Activated gamma-delta T cell treated with Interleukin-2 at 50 U/mL for 16 hours (primary cell): ENCODE measurements around the gene ADRB1.

ENCODE experiments used
- DNase-seq: peaks from one replicate; pipeline ENCODE4 v3.0.0-alpha.2; 2020

Gene ADRB1

GRCh38 chr10:114058297-114058696 is 14.6 kb downstream of the ADRB1 start:
- DNase-seq = no peak

- DNase-seq = no peak
Observed at GRCh38 chr10:114059561-114059960, 15.9 kb downstream of the ADRB1 start.

DNA sequence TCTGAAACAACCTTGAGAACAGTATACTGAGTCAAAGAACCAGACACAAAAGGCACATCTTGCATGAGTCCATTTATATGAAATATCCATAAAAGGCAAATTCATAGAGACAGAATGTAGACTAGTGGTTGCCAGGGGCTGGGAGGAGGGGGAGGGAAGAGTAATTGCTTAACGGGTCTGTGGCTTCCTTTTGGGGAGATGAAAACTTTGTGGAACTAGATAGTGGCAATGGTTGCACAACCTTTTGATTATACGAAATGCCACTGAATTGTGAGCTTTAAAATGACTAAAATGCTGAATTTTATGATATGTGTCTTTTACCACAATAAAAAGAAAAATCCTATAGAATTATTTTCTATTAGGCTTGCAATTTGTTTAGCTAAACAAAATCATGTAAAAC is 16.8 kb downstream of the ADRB1 start:
- DNase-seq = no peak

DNA sequence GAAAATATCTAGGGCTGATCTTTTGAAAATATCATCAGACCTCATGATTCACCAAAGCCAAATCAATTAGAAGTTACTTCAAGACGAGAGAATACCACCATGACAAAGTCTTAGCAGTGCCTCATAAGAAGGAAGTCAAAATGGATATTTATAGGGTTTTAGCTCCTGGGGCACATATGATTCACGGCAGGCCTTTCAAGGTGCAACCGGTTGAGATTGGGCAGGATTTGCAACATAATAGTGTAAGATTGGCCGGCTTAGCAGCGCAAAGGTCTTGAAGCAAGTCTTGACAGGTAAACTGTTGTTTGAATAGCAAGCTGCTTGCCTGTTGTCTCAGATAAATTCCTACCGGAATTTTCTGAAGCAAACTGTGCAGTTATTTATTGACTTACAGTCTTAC is 17.5 kb downstream of the ADRB1 start:
- no peak for DNase-seq

- no peak for DNase-seq
Observed at GRCh38 chr10:114061789-114062188, 18.1 kb downstream of the ADRB1 start.

DNA sequence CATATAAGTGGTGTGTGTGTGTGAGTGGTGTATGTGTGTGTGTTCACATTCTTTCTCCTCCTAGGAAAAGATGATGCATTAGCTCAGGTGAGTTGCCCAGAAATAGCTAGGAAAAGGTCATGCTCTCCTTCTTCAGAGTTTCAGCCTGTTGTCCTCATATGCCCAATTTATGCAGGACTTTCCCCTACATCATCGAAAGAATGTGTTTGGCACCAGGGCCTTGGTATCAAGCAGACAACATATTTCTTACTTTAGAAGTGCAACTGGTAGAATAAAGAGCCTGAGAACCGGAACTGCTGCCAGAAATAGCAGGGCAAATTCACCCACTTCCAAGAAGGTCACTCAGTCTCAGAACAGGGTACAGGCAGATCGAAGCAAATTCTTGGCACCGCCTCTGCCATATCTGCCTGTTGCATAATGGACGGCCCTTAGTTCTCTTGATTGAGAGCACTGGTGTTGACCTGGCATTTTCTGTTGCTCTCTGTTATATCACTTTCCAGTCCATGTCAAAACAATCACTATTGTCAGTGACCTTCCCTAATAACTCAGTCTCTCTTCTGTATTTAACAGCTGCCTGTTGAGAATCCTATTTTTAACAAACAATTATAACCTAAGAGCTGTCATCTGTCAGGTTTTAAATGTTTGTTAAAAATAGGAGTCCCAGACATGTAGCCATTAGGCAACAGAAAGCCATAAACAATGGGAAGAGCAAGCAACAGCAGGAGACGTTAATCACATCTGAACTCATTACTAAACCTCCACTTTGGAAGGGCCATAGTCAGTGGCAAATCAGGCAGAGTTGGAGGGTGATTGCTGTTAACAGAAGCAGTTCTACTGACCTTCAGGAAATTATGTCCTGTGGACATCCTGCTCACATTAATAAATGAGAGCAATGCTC is 20.7 kb downstream of the ADRB1 start:
- DNase-seq = no peak

DNA sequence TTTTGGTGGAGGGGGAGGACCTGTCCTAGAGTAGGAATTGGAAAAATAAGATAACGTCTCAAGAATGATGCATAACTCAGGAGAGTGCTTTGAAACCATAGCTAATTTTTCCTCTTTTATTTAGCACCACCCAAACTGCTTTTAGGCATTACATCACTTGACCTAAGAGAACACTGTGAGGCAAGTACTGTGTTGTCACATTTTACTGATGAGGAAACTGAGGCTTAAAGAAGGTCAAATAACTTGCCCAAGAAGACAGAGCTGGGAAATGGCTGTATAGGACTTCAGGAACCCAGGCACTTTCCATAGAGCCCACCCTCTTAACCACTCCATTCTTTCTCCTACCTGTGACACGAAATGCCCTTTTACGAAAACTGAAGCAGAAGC is 21.4 kb downstream of the ADRB1 start:
- DNase-seq = no peak

DNA sequence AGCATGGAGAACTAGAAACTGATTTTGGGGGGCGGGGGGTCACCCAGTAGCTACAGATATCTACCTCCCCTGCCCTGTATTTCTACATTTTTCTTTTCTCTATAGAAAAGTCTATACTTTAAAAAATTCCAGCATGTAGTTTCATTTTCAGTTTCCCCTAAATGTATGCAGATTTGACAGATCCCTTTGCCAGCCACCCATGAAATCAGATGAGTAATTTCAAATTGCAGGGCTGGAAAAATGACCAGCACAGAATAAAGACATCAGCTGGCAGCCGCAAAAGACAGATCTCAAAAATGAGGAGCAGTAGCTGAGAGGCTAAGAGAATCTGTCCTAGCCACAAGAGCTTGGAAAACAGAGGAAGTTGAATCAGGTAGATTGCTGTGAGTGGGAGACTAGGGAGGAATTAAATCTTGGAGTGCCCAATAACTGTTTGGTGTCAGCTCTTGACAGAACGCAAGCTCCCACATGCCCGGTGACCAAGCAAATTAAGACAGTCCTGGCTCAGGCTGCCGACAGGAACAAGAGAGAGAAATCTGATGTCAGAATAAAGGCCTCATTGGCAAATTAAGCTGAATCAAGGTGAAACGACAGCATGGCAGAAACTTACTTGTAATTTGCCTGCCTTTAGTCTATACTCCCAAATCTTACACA is 24.5 kb downstream of the ADRB1 start:
- DNase-seq = no peak

DNA sequence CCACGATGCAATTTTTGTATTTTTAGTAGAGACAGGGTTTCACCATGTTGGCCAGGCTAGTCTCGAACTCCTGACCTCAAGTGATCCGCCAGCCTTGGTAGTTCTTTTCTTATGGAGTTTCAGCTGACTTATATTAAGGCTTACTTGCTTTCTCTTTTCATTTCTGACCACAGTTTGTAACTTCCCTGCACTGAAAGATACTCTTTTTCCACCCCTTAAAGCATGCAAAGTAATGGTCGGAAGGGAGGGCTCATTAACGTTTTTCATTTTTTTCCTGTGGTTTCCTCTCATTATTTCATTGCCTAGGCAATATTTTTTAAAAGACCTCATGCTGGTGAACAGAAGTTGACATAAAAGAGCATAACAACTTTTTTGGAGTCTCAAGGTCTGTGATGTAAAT is 27.0 kb downstream of the ADRB1 start:
- DNase-seq = no peak

GRCh38 chr10:114071178-114071577 is 27.5 kb downstream of the ADRB1 start:
- no peak for DNase-seq

- DNase-seq = peak; percentile 31
Observed at GRCh38 chr10:114073395-114074186, 29.9 kb downstream of the ADRB1 start.

GRCh38 chr10:114075093-114075492 is 31.4 kb downstream of the ADRB1 start:
- DNase-seq = no peak

DNA sequence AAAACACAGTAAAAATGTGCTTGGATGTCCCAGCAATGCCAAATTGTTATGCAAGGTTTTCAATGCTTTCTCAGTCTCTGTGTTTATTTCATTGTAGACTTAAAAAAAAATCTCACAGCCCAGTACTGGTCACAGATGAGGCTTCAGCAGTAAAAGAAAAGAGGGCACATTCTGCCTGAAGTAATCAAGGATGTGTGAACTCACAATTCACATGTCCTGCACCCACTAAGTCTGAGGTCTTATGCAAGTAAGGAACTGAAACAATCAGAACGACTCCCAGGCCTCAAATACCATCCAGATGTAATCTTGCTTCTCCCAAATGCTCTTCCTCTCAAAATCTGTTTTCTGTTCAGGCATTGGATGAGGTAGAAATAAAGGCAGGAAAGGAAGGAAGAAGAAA is 33.7 kb downstream of the ADRB1 start:
- DNase-seq = no peak

GRCh38 chr10:114077815-114078219 is 34.2 kb downstream of the ADRB1 start:
- DNase-seq = no peak

GRCh38 chr10:114078346-114078745 is 34.7 kb downstream of the ADRB1 start:
- no peak for DNase-seq

DNA sequence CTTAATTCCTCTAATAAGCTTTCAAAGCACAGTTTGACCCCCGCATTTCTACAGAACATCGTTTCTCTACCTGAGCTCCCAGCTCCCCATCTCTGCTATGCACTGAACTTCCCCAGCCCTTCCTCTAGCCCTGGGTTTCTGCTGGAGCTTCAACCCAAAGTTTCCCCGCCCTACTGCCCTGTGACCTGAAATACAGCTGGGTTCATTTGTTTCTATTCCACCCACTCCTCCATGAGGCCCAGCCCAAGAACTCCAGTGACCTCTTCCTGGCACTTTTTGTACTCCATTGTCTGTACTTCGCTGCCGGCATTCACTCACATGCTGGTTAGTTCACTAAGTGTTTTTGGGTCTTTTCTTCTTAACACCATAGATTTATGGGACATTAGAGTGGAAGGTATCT is 35.8 kb downstream of the ADRB1 start:
- DNase-seq = no peak

DNA sequence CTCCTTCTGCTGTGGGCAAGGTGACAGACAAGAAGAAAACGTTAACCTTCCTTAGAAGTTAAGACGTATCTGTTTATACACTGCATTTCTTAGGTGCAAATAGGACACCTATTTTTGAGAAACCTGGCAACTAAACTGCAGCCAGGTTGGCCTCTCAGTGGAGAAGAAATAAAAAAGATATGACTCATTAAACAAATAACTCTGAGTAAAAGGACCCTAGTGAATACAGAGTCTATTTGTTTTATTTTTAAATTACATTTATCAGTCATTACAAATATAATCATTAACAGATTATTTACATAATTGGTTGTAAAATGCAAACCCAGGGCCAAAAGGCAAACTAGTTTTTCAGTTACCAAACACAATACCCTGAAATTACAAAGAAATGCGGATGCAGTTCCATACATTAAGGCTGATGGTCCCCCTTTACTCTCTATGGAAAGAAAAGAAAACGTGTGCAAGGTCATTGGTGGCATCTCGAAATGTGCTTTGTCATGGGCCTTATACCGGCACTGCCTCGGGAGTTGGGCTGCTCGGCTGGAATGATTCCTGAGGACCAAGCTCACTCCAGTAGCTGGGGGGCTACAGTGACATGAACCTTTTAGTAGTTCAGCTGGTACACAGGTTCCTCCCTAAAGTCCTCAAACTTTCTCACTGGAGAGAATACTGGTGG is 38.4 kb downstream of the ADRB1 start:
- no peak for DNase-seq

- DNase-seq = no peak
Observed at GRCh38 chr10:114083040-114083439, 39.4 kb downstream of the ADRB1 start.

DNA sequence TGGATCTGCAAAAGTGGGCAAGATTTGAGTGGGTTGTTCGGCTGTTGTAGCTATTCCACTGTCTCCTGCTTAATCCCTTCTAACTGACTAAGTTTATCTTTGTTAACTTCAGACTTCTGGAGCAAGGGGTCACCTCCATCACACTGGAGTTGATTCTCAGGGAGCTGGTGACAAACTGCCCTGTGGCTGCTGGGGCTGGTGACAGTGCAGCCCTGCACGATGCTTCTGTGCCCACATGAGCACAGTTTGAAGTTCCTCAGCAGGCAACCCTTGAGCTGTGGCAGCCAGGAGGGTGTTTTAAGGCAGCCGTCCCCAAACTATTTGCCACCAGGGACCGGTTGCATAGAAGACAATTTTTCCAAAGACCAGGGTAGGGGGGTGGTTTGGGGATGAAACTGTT is 40.5 kb downstream of the ADRB1 start:
- no peak for DNase-seq

DNA sequence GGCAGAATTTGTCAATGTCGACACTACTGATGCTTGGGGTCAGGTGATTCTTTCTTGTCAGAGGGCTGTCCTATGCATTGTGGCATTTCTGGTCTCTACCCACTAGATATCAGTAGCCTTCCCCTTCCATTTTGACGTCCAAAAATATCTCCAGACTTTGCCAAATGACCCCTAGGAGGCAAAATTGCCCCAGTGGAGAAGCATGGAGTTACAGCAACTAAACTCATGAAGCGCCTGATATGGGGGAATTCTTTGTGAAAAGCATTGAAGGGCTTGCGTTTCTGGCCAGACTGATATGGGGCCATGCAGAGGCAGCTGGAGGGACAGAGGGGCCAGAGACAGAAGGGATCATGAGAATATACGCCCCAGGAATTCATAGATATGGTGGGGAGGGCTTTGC is 43.6 kb downstream of the ADRB1 start:
- no peak for DNase-seq

DNA sequence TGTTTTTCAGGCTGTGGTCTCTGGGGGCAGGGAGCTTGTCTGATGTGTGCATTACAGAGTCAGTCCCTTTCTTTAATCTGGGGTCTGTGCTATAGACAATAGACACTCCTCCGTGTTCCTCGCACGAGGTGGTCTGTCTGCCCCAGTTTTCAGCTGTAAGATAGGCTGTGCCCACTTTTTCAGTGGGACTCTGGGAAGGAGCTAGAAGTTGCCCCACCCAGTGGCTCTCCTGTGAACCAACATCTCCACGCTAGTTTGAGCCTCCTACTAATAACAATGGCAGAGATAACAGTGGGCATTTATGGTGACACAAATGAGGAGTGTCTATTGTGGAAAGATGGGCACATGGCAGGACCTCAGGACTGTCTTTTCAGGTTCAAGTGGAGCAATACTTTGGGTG is 44.0 kb downstream of the ADRB1 start:
- DNase-seq = no peak

DNA sequence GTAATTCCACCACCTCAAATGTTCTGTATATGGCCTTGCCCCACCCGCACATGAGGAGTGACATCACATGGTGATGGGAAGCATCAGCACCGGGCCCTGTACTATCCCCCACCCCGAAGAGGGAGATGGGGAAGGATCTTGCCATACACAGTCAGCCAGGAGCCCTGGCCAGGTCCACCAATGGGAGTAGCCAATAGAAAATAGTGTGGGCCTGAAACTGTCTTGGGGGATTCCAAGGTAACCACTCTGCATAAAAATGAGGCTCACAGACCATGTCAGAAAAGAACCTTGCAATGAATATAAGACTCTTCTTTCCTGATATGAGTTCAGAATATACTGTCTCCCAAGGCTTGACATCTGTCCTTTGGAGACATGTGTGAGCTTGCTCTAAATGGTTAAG is 51.1 kb downstream of the ADRB1 start:
- no peak for DNase-seq
